Sigmoid colon (tissue), 7 donors: Measurements from ENCODE around the gene DIPK1A. TPM values are rescaled to one million over a fixed set of nuclear protein-coding genes. Genes with fewer than 3 reads are reported as not detected.

ENCODE experiments used
- DNase-seq: peaks from one replicate; pipeline ENCODE4 v3.0.0-alpha.2; 2019
- H3K27ac ChIP-seq, 4 donors: fragments of 200-600 bp; sonication (generic); one replicate each; pipeline ENCODE4 v1.5.1; 2016 to 2019; ENCODE audit warnings: mild to moderate bottlenecking in 1 of 4
- H3K27me3 ChIP-seq, 3 donors: fragments of 200-600 bp; sonication (generic); one replicate each; pipeline ENCODE4 v1.5.1; 2019; ENCODE audit warnings: mild to moderate bottlenecking in 1 of 3
- H3K36me3 ChIP-seq, 4 donors: fragments of 200-600 bp; sonication (generic); one replicate each; pipeline ENCODE4 v1.5.1; 2016 to 2019
- H3K4me1 ChIP-seq, 4 donors: fragments of 200-600 bp; sonication (generic); one replicate each; pipeline ENCODE4 v1.5.1; 2017 to 2019
- H3K4me3 ChIP-seq, 4 donors: fragments of 200-600 bp; sonication (generic); one replicate each; pipeline ENCODE4 v1.5.1; 2017 to 2019; ENCODE audit warnings: mild to moderate bottlenecking in 2 of 4, moderate library complexity in 1 of 4
- H3K9me3 ChIP-seq, 4 donors: fragments of 200-600 bp in 3 of 4; sonication (generic) in 3 of 4; one replicate each; pipeline versions ENCODE4 v1.5.1 to v1.6.1; 2013 to 2019
- CTCF ChIP-seq, 4 experiments: fragments of 450-650 bp in 3 of 4; fragments of 200-600 bp in 1 of 4; IDR thresholded peaks; one replicate each; pipeline ENCODE4 v1.5.1; 2016 to 2019; ENCODE audit warnings: antibody characterized with exemption in 4 of 4, mild to moderate bottlenecking in 3 of 4, moderate library complexity in 2 of 4
- EP300 ChIP-seq, 4 donors: sonication (generic); formaldehyde crosslinking; IDR thresholded peaks; one replicate each; pipeline ENCODE4 v1.6.1; 2017; ENCODE audit warnings: antibody characterized with exemption in 4 of 4
- POLR2A ChIP-seq, 2 donors: fragments of 450-650 bp; IDR thresholded peaks; one replicate each; pipeline ENCODE4 v1.6.1; 2016; ENCODE audit warnings: antibody characterized with exemption in 2 of 2, mild to moderate bottlenecking in 2 of 2, moderate library complexity in 2 of 2
- POLR2AphosphoS5 ChIP-seq, 4 donors: sonication (generic); formaldehyde crosslinking; IDR thresholded peaks; one replicate each; pipeline ENCODE4 v1.6.1; 2017; ENCODE audit warnings: antibody characterized with exemption in 4 of 4
- WGBS, 2 donors: extraction: QIAGEN DNeasy Blood & Tissue Kit; methylation state at CpG; one replicate each; pipeline ENCODE4 v1.1.7; 2013; 5-methylcytosine and 5-hydroxymethylcytosine counted together
- intact Hi-C: fragments of 100-400 bp; cut with DNase I; formaldehyde crosslinking; loops from one replicate; pipeline ENCODE4 v1.15.1; 2023
- polyA plus RNA-seq, 3 donors: library from polyadenylated mRNA; stranded (reverse); fragments of 200-250 nt; gene quantifications; one replicate each; pipeline ENCODE4 v1.2.3, GENCODE V29; 2013
- total RNA-seq, 4 donors: library from RNA; depleted of rRNA; stranded (reverse); fragments of >200 nt; gene quantifications; one replicate each; pipeline ENCODE4 v1.1.0, GENCODE V29; 2016
- donor health status: healthy with polysubstance abuse.
- donor health status: Bipolar disorder and iron deficiency.
- donor health status: healthy.

The DIPK1A gene
- total and polyA plus RNA-seq, 7 donors = 1.8 to 35.5 (median 19.1) TPM

DNA sequence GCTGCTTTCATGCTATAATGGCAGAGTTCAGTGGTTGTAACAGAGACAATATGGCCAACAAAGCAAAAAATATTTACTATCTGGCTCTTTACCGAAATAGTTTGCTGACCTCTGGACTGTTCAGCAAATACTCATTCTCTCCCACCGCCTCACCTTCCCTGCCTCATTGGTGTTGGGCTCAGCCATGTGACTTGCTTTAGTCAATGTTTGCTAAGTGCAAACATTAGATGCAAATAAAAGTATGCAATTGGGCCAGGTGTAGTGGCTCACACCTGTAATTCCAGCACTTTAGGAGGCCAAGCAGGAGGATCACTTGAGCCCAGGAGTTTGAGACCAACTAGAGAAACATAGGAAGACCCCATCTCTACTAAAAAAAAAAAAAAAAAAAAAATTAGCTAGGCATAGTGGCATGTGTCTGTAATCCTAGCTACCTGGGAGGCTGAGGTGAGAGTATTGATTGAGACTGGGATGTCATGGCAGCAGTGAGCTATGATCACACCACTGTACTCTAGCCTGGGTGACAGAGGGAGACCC is 74.3 kb downstream of the DIPK1A start:
- no peak for DNase-seq
- no peaks in the 10 kb centered on the region for H3K4me1 ChIP-seq
- TF ChIP-seq EP300 (IDR thresholded peaks at IDR 0.05) (no peak), POLR2AphosphoS5 (IDR thresholded peaks at IDR 0.05) (no peak), CTCF (IDR thresholded peaks at IDR 0.05) (no peak), POLR2A (IDR thresholded peaks at IDR 0.05) (no peak)
- H3K27me3 ChIP-seq = no peaks in the 10 kb centered on the region
- WGBS, 2 donors = 18 to 74% methylated on average over 2 of the region's 2 CpGs
- no peak overlapping the region for H3K27ac ChIP-seq
- no peaks in the 10 kb centered on the region for H3K36me3 ChIP-seq
- intact Hi-C loops = no loop called here
- no peak overlapping the region for H3K4me3 ChIP-seq
- no peaks in the 10 kb centered on the region for H3K9me3 ChIP-seq

GRCh38 chr1:92884195-92884594 is 77.1 kb downstream of the DIPK1A start:
- H3K36me3 ChIP-seq = no peaks in the 10 kb centered on the region
- no peaks in the 10 kb centered on the region for H3K9me3 ChIP-seq
- H3K4me3 ChIP-seq = no peak overlapping the region
- intact Hi-C loops = no loop called here
- no peaks in the 10 kb centered on the region for H3K27me3 ChIP-seq
- no peak for DNase-seq
- no peak overlapping the region for H3K27ac ChIP-seq
- TF ChIP-seq POLR2AphosphoS5 (IDR thresholded peaks at IDR 0.05) (no peak), CTCF (IDR thresholded peaks at IDR 0.05) (no peak), POLR2A (IDR thresholded peaks at IDR 0.05) (no peak), EP300 (IDR thresholded peaks at IDR 0.05) (no peak)
- WGBS, 2 donors = 92 to 96% methylated on average over 1 of the region's 1 CpG
- H3K4me1 ChIP-seq = no peaks in the 10 kb centered on the region

GRCh38 chr1:92883297-92883696 is 78.0 kb downstream of the DIPK1A start:
- Histone ChIP-seq H3K4me3 (no peak overlapping the region), H3K4me1 (peaks cover 0 to under 1% (median 0%) of the 10 kb centered on the region in 4 donors), H3K36me3 (no peaks in the 10 kb centered on the region), H3K27me3 (no peaks in the 10 kb centered on the region), H3K27ac (no peak overlapping the region), H3K9me3 (no peaks in the 10 kb centered on the region)
- no peak for DNase-seq
- no peak for TF ChIP-seq POLR2A (IDR thresholded peaks at IDR 0.05)
- TF ChIP-seq POLR2AphosphoS5 (IDR thresholded peaks at IDR 0.05) = no peak
- no peak for TF ChIP-seq EP300 (IDR thresholded peaks at IDR 0.05)
- TF ChIP-seq CTCF (IDR thresholded peaks at IDR 0.05) = no peak
- intact Hi-C loops = no loop called here

DNA sequence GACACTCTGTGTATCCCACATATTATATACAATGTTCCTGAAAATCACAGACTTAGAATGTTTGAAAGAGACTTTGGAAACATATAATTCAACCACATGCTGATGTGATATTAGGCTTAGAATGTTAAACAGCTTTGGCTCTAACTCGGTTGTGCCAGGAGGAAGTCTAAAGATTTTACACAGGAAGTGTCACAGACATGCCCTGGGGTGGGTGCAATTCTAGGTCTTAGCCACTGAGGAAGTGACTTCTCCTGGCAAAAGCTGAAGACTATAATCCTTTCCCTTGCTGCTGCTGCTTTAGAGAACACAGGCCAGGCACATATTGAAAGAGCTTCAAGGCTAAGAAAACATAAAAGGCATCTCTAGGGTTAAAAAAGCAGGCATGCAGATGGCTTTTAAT is 78.4 kb downstream of the DIPK1A start:
- no peak for TF ChIP-seq POLR2A (IDR thresholded peaks at IDR 0.05)
- no peak for TF ChIP-seq CTCF (IDR thresholded peaks at IDR 0.05)
- TF ChIP-seq EP300 (IDR thresholded peaks at IDR 0.05) = no peak
- no peak for TF ChIP-seq POLR2AphosphoS5 (IDR thresholded peaks at IDR 0.05)
- Histone ChIP-seq H3K27me3 (no peaks in the 10 kb centered on the region), H3K4me3 (no peak overlapping the region), H3K4me1 (peaks cover 0 to 5% (median 3%) of the 10 kb centered on the region in 4 donors), H3K27ac (no peak overlapping the region), H3K36me3 (no peaks in the 10 kb centered on the region), H3K9me3 (no peaks in the 10 kb centered on the region)
- intact Hi-C loops = no loop called here
- 7 to 15% methylated on average over 1 of the region's 1 CpG for WGBS, 2 donors
- no peak for DNase-seq

DNA sequence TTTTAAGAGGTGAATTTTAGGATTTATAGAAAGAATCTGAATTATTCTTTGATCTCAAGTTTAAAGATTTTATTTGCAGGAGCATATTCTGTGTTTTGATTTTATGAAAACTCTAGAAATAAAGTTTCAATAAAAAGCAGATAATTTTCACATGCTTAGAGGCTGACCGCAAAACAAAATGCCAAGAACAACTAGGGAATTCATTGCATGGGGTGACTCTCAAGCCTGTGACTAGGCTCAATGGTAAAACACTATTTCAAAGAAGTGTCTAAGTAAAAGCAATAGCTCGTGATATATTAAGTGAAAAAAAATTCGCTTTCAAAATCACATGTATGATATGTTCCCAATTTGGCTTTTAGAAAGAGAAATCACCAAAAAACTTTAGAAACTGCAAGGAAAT is 79.9 kb downstream of the DIPK1A start:
- H3K4me1 ChIP-seq = peaks cover 0 to 19% (median 11%) of the 10 kb centered on the region in 4 donors
- H3K9me3 ChIP-seq = no peaks in the 10 kb centered on the region
- 95% methylated on average over 3 of the region's 3 CpGs for WGBS, 2 donors
- TF ChIP-seq EP300 (IDR thresholded peaks at IDR 0.05) = no peak
- TF ChIP-seq CTCF (IDR thresholded peaks at IDR 0.05) = no peak
- intact Hi-C loops = no loop called here
- no peak overlapping the region for H3K4me3 ChIP-seq
- H3K27me3 ChIP-seq = no peaks in the 10 kb centered on the region
- H3K27ac ChIP-seq = no peak overlapping the region
- no peaks in the 10 kb centered on the region for H3K36me3 ChIP-seq
- no peak for DNase-seq
